Measurements from ENCODE around the gene GBP3. TPM values are rescaled to one million over a fixed set of nuclear protein-coding genes. Genes with fewer than 3 reads are reported as not detected.
"Not testable (repeated sequence)": the region's sequence is repeated elsewhere in the genome, so short reads cannot be mapped to it uniquely, and the experiment has no call there.

GBP3 gene
- total RNA-seq, 1 donor from 2014 or later, result 79.7 TPM

DNA sequence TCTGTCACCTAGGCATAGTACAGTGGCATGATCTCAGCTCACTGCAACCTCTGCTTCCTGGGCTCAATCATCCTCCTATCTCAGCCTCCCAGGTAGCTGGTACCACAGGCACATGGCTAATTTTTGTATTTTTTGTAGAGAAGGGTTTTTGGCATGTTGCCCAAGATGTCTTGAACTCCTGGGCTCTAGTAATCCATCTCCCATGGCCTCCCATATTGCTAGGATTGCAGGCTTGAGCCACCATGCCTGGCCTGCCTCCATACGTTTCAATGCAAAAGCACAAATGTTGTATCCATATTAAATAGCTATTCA lies 17.6 kb upstream of the GBP3 start:
- no peak for DNase-seq (ENCODE audit: low spot score)

DNA sequence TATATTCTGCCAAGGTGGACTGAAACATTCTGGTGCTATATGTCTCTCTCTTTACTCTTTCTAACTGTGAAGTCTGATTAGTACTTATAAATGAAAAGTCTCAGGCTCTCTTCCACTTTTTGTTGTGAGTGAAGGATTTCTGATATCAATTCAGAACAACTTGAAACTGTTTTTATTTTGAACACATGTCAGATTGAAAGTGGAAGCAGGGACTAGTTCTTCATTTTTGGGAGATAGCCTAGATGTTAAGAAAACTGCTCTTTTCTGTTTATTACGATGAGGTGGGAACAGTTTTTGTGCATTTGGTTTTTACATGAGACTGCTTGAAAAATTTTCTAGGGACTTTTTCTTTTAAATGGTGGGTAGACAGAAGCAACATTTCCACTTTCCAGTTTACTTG lies 14.5 kb upstream of the GBP3 start:
- DNase-seq (ENCODE audit: low spot score), result no peak

DNA sequence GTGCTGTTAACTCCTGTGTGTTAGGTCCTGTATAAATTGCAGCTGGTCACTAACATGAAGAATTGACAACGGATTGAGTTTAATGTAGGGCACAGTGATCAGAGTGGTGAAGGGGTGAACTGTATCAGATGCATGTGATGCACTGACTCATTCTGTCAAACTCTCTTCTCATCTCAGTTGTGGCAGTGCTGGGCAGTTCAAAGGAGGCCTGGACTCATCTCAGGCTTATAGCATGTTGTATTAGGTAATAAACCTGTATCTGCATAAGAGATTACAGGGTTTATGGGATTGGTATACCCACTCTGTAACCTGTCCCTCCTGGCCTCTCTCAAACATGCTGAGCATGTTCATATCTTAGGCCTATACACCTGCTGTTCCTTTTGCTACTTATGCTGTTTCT lies 12.4 kb upstream of the GBP3 start:
- no peak for DNase-seq (ENCODE audit: low spot score)

GRCh38 chr1:89034004-89034403 lies 11.3 kb upstream of the GBP3 start:
- DNase-seq (ENCODE audit: low spot score), result not testable (repeated sequence)

DNA sequence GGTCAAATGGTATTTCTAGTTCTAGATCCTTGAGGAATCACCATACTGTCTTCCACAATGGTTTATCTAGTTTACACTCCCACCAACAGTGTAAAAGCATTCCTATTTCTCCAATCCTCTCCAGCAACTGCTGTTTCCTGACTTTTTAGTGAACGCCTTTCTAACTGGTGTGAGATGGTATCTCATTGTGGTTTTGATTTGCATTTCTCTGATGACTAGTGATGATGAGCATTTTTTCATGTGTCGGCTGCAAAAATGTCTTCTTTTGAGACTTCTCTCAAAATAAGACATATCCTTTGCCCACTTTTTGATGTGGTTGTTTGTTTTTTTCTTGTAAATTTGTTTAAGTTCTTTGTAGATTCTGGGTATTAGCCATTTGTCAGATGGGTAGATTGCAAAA lies 6.4 kb upstream of the GBP3 start:
- not testable (repeated sequence) for DNase-seq (ENCODE audit: low spot score)

GRCh38 chr1:89025928-89026327 lies 3.3 kb upstream of the GBP3 start:
- no peak for DNase-seq (ENCODE audit: low spot score)

DNA sequence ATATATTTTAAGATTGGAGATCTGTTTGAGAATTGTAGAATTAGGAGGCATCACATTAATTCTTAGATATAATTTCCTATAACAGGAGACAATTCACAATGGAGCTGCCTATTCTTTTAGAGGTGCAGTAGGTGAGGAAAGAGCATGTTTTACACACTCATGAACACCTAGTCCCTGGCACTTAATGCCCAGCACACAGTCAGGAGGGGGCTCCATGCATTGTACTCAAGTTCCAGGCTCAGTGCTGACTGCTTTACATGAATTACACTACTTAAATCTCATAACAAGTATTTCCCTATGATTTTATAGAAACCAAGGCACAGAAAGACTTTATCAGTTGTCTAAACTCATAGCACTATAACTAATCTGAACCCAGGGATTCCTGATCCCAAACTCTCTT lies 360 bp upstream of the GBP3 start:
- no peak for DNase-seq (ENCODE audit: low spot score)

DNA sequence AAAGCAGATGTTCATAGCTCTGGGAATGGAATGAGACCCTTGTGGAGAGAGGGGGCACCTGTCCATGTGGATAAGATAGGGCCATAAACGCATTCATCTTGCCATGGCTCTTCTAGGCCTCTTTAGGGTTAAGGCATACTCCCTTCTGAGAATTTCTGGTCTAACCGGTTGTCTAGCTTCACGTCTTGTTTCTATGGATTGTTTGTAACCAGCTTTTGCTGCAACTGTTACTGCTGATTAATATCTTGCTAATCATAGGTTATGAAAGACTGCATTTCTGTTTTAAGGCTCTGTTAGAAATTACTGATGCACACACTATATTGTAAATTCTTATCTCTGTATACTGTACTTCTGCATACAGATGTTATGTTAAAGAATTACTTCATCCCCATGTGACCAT lies 4.3 kb downstream of the GBP3 start:
- DNase-seq (ENCODE audit: low spot score), result not testable (repeated sequence)

DNA sequence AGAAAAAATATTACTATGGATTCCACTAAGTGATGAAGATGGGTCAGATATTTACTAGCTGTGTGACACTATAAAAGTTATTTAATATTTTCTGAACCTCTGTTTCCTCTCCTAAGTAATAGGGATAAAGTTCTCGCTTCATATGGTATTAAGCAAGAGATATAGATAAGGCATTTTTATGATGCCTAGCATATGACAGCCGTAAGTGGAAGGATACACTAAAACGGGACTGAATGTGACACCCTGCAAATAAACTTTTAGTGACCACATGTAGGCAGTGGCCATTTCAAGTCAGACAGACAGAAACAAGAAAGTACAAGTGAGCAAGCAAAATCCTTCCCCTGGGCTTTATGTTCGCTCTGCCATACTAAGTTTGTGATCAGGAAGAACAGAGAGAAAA lies 14.2 kb downstream of the GBP3 start:
- DNase-seq (ENCODE audit: low spot score), result no peak

- no peak for DNase-seq (ENCODE audit: low spot score)
Measured at GRCh38 chr1:89005286-89006151, 17.1 kb downstream of the GBP3 start.

DNA sequence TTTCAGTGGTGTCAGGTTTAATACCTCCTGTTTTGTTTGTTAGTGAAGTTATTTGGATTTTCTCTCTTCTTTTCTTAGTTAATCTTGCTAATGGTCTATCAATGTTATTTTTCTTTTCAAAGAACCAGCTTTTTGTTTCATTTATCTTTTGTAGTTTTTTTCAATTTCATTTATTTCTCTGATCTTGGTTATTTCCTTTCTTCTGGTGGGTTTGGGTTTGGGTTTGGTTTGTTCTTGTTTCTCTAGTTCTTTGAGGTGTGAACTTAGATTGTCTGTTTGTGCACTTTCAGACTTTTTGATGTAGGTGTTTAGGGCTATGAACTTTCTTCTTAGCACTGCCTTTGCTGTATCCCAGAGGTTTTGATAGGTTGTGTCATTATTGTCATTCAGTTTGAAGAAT lies 20.5 kb downstream of the GBP3 start:
- DNase-seq (ENCODE audit: low spot score), result not testable (repeated sequence)

DNA sequence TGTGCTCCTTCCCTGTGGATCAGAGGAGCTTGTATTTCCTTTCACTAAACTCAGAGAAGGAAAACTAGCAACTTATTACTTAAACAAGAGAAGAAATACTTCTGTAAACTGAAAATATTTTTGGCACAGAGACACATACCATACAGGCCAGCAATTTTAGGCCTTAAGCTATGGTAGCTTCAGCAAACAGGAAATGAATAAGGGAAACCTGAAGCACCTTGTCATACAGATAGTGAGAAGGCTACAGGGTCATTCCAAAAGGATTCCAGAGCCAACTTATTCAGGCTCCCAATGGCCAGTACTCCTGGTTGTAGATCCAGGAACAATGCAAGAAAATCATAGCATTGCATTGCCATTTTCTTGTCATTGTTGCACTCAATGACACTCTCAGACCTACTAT lies 21.2 kb downstream of the GBP3 start:
- no peak for DNase-seq (ENCODE audit: low spot score)

DNA sequence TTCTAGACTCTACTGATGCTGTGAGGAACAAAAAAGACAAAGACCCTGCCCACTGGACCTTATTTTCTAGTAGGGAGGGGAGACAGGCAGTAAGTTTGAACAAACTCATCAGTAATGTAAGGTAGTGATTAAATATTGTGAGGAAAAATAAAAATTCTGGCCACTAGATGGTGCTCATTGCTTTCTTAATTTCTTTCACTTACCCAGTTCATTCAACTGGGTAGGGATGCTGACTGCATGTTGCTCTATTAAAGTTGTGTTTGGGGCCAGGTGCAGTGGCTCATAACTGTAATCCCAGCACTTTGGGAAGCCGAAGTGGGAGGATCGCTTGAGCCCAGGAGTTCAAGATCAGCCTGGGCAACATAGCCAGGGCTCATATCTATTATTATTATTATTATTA lies 23.9 kb downstream of the GBP3 start:
- no peak for DNase-seq (ENCODE audit: low spot score)

DNA sequence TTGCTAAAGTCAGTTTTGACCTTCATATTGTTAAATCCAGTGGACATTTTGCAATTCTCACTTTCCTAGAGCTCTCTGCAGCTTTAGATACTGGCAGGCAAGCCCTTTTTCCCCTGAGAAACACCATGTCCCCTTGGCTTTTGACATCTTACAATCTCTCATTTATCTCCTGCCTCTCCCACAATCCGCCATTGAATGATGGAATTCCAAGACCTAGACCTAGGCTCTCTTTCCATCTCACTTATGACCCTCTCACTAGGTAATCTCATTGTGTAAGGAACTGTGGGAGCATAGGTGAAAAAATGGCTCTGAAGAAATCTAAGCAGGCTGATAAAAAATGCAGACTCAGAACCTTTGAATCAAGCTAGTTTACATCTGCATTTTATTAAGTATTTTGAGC lies 32.2 kb downstream of the GBP3 start:
- no peak for DNase-seq (ENCODE audit: low spot score)

GRCh38 chr1:88985692-88986091 lies 37.0 kb downstream of the GBP3 start:
- DNase-seq (ENCODE audit: low spot score), result no peak

DNA sequence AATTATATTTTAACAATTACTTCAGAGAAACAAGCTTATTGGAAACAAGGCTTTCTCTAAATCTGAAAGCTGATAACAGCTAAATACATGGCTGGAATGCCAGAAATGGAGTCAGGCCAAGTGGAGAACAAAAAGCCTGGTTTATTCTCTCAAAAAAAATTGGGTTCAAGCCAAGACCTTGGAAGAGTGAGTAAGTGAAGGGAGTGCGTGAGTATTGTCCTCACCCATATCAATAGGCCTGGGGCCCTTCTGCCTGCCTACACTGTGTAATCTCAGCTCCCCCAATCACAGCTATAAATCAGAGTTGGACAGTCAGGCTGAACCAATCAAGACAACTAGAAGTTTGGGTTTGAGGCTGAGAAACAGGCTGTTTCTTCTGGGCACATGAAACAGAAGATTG lies 37.6 kb downstream of the GBP3 start:
- DNase-seq (ENCODE audit: low spot score), result no peak

- no peak for DNase-seq (ENCODE audit: low spot score)
Measured at GRCh38 chr1:88984569-88984968, 38.1 kb downstream of the GBP3 start.

DNA sequence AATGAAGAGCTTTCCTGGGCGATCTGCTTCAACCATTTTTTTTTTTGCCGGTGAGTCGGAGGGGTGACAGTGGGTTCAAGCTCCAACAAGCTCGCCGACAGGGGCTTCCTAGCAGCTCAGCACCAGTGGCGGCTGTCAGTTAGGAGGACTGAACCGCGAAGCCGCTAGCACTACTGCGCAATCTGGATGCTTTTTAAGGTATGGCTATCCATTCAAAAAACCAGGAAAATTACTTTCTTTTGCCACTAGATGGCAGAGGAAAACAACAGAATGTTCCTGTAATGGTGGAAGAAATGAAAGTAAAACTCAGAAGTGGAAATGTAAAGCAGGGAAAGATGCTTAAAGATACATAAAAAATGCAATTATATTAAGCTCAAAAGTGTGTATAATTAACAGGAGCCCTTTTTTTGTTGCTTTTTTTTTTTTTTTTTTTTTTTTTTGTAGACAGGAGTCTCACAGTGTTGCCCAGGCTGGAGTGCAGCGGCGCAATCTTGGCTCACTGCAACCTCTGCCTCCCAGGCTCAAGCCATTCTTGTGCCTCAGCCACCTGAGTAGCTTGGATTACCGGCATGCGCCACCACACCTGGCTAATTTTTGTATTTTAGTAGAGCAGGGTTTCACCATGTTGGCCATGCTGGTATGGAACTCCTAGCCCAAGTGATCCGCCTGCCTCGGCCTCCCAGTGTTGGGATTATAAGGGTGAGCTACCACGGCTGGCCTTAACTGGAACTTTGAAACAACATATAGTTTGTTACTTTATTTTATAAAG lies 38.7 kb downstream of the GBP3 start:
- no peak for DNase-seq (ENCODE audit: low spot score)

DNA sequence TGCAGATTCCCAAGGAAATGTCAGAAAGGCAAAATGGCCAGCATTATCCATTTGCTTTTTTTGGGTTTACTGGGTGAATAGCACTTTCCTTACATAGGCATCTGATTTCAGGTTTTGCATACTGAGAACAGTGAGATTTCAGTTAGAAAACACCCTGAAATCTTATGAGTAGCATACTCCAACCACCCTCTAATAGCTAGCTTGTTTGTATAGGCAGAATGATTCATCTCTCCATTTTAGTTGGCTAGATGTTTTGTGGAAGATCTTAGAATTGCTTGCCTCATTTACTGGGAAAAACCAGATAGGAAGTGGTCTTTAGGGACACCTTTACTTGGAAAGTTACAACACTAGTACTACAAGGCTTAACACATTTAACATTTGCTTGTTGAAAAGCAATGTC lies 40.6 kb downstream of the GBP3 start:
- DNase-seq (ENCODE audit: low spot score), result no peak

GRCh38 chr1:88981506-88981905 lies 41.2 kb downstream of the GBP3 start:
- DNase-seq (ENCODE audit: low spot score), result not testable (repeated sequence)

DNA sequence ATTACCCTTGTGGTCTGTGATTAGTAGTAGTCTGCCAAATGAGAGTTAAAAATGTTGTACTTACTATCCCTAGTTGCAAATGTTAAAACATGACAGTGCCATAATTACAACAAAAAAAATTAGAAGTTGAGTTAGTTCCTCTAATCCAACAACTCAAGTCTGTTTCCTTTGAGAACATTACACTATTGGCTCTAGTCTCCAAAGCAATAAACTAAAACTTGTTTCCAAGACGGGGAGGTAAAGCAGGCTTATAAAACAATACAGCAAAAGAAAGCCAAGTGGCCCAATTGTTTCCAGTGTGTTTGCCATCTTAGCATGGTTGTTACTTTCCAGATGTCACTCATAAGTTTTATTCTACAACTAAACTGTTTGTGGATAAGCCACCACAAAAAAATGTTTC lies 41.8 kb downstream of the GBP3 start:
- no peak for DNase-seq (ENCODE audit: low spot score)

GRCh38 chr1:88979749-88980116 lies 42.9 kb downstream of the GBP3 start:
- DNase-seq (ENCODE audit: low spot score), result no peak

DNA sequence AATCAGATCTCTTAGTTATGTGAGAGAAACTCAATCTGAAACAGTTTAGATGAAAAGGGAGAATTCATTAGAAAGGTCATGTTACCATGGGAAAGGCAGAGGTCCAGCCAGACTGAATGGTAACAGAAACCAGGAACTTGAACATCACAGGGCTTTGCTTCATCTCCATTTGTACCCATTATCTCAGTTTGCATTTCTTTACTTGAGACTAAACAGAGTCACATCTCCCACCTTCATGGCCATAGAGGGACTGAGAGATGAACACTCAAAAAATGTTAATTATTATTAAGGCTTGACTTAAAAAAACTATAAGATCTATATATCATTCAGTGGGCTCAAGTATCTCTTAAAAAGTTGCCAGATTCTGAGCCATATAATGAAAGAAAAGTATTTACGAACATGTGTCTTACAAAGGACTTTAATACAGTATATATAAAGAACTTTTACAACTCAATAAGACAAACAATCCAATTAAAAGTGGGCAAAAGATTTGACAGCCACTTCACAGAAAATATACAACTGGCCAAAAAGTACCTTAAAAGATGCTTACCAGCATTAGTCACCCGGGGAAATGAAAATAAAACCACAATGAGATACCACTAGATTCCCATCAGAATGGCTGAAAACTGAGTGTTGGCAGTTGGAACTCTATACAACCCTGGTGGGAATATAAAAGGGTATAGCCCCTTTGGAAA lies 43.5 kb downstream of the GBP3 start:
- DNase-seq (ENCODE audit: low spot score), result no peak
